GM21528 (cell line): ENCODE data around the gene B9D2.
"Not testable (repeated sequence)": the region's sequence is repeated elsewhere in the genome, so short reads cannot be mapped to it uniquely, and the experiment has no call there.

Experiments used
- ATAC-seq: cut with Tn5 transposase; IDR thresholded peaks from one replicate; pipeline ENCODE4 v1.9.1; 2021; ENCODE audit warnings: mild to moderate bottlenecking, moderate library complexity; ENCODE audit not compliant: unreplicated experiment, low FRiP score

Gene B9D2

DNA sequence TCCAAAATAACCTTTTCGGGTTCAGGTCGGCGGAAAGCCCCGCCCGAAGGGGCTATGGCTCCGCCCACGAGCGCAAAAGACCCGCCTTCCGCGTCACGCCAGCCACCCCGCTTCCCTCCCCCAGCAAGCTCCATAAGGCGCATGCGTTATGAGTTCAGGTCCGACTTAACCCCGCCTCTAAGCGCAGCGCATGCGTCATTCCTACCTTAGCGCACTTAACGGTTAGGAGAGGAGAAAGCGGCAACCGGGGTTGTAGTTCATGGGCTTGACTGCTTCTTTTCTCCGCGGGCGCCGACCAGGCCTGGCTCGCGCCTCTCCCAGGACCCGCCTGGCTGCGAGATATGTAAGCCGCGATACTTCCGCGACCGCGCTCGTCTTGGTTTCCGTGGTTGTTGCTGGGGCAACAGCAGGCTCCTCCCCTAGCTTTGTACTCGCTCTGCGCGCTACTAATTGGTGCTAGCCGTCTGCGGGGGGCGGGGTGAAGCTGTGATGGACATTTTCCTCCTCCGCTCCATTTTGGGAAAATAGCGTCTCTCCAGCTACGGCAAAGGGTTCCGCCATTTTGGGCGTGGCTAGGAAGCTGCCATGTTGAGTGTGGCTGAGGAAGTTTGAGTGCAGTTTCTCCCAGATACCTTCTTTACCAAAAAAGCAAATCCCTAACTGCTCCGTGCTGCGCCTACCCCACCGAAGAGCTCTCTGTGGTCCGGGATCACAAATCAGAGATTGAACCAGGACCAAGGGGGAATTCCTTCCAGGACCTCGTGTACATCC, at the start of gene B9D2:
Gene B9D2, minus strand, starts transcription at position 397 of the 771 bp plus-strand sequence. CDS start 630 bp downstream, outside the sequence.
- peak; percentile 82 for ATAC-seq

DNA sequence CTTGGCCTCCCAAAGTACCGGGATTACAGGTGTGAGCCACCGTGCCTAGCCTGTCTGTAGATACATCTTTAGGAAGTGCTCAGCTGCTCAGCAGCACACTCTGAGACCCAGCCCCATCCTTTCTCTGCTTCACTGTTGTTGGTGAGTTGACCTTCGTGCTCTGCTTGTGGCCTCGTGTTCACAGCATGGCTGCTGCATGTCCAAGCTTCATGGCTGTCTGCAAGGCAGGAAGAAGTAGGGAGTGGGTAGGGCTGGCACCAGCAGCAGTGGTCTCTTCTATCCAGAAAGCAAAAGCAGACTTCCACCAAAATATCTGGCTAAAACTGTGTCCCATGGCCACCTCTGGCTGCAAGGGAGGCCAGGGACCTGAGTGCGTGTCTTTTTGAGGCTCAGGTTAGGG, 49.0 kb upstream of the B9D2 start:
- ATAC-seq, result no peak

DNA sequence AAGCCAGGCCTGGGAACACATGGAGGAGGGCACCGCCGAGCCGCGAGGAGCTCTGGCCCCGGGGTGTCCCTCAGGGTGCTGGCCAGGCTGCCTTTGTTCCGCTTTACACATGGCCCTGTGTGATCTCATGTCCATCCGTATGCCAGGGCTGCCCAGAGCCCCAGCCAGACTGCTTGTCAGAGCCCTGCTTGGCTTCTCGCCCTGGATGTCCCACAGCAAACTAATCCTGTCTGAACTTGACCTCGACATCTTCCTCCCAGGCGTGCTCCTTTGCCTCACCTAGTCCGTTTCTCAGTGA, 48.0 kb upstream of the B9D2 start:
- ATAC-seq, result no peak

GRCh38 chr19:41411100-41411967, 47.4 kb upstream of the B9D2 start:
- ATAC-seq, result no peak

GRCh38 chr19:41410336-41411054, 46.5 kb upstream of the B9D2 start:
- ATAC-seq, result no peak

- no peak for ATAC-seq
These were observed 45.3 kb upstream of the B9D2 start for GRCh38 chr19:41409288-41409687.

DNA sequence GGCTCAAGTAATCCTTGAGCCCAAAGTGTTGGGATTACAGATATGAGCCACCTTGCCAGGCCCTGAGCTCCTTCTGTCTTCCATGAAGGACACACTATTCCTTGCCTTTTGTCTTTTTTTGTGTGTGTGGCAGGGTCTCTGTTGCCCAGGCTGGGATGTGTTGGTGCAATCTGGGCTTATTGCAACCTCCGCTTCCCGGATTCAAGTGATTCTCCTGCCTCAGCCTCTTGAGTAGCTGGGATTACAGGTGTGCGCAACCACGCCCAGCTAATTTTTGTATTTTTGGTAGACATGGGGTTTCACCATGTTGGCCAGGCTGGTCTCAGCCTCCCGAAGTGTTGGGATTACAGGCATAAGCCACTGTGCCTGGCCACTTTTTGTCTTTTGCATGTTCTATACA, 44.9 kb upstream of the B9D2 start:
- not testable (repeated sequence) for ATAC-seq

GRCh38 chr19:41408256-41408655, 44.3 kb upstream of the B9D2 start:
- no peak for ATAC-seq

- ATAC-seq, result no peak
These were observed 43.3 kb upstream of the B9D2 start for GRCh38 chr19:41407271-41407670.

GRCh38 chr19:41405776-41406175, 41.8 kb upstream of the B9D2 start:
- no peak for ATAC-seq

DNA sequence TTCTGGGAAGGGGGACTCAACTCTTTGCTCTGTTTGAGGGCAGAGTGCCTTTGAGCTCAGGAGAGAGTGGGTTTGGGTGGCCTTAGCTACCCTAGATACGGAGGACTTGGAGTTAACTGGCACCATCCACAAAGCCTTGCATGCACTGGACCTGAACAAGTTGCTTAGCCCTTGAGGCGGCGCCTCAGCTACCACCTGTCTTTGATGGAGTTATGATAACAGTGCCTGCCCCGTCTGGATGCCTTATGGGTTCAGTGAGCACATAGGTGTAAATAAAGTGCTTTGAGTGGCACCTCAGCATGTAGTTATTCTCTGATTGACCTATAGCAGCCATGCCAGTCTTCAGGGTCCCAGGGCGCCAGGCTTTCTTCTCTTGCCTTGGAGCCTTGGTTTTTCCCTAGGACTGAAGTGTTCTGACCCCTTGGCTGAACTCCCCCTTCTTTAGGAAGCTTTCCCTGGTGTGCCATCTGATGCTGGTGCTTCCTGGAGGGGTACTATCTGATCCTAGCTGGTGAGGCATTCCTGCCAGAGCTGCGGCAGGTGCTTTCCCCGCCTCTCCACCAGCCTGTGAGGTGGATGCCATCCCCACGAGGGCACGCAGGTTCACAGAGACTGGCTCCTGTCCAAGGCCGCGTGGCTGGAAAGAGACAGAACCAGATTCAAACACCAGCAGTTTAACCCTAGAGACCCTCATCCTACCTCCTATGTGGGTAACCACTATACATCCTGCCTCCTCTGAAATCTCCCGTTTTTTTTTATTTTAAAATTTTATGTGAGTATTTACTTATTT, 39.4 kb upstream of the B9D2 start:
- ATAC-seq, result no peak

GRCh38 chr19:41402010-41402409, 38.1 kb upstream of the B9D2 start:
- no peak for ATAC-seq

GRCh38 chr19:41401483-41401882, 37.5 kb upstream of the B9D2 start:
- ATAC-seq, result no peak

- no peak for ATAC-seq
These were observed 35.6 kb upstream of the B9D2 start for GRCh38 chr19:41399525-41399924.

DNA sequence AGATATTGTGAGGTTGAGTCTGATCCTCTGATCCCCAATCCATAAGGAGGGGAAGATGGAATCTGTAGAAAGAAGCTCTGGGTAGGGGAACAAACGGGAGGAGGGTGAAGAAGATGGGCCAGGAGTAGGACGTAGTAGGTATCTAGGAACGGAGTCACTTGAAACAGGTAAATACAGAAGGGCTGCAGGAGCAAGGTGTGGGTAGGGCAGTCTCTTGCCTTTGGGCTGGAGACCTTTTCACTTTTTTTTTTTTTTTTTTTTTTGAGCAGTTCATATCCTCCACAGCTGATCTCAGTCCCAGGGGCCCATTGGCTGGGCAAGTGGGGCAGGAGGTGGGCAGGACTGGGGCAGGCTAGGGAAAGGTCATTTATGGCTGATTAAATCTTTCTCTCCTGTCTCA, 35.1 kb upstream of the B9D2 start:
- ATAC-seq, result no peak

GRCh38 chr19:41398598-41398997, 34.6 kb upstream of the B9D2 start:
- no peak for ATAC-seq

DNA sequence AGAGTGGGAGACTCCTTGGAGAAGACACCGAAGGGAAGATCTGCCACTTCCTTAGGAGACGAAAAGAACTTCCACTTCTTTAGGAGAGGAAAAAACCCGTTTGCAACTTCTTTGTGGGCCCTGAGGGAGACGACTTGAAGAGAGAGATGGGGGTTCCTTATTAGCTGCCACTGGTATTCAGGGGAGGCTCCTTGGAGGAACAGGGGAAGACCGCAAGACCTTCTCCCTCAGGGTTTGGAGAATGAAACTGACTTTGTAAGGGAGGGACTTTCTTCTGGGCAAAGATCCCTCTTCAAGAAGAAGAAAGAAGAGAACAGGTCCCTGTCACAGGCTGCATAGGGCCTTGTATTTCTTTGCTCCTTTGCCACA, 34.1 kb upstream of the B9D2 start:
- ATAC-seq, result no peak

GRCh38 chr19:41397086-41398049, 33.4 kb upstream of the B9D2 start, which contains the start of the genes BCKDHA and EXOSC5:
TSS of gene BCKDHA (plus strand) at chr19:41397818. CDS start at chr19:41397828, 10 bp downstream.
TSS of gene EXOSC5 (minus strand) at chr19:41397359. CDS start at chr19:41397328, 31 bp downstream.
- peak; percentile 87 for ATAC-seq

DNA sequence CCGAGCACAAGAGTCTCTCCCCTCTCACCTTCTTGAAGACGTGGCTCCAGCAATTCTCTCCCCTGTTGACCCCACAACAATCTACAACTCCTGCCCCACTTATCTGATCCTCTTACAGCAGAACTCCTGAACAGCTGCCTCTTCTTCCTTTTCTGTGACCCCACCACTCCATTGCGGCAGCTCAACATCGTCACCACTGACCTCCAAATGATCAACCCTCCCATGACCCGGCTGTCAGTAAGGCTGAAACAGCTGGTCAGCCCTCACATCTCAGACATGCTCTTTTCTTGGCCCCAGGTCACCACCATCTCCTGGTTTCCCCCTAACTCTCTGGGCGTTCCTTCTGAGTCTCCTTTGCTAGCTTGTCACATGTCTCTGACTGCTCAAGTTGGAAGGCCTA, 31.4 kb upstream of the B9D2 start:
- ATAC-seq, result no peak
